Effector memory CD8-positive, alpha-beta T cell (primary cell): ENCODE data around the gene EXT2.

Source experiments
- ATAC-seq: fragments of 150-1000 bp; cut with Tn5 transposase; replicated peaks from 2 replicates; pipeline ENCODE4 v1.10.0; 2021; ENCODE audit warnings: mild to moderate bottlenecking, moderate library complexity
- DNase-seq, 3 experiments: peaks; one replicate each; pipeline ENCODE4 v3.0.0; 2021
- H3K27ac Mint-ChIP-seq, 2 donors: one replicate each; pipeline ENCODE4 v1.8.0; 2022; ENCODE audit warnings: mild to moderate bottlenecking in 2 of 2, mixed read lengths in 2 of 2, moderate library complexity in 2 of 2
- H3K27me3 Mint-ChIP-seq, 2 donors: one replicate each; pipeline ENCODE4 v1.8.0; 2022; ENCODE audit warnings: mixed read lengths in 2 of 2
- H3K36me3 Mint-ChIP-seq: one replicate; pipeline ENCODE4 v1.8.0; 2022; ENCODE audit warnings: mild to moderate bottlenecking, moderate library complexity, mixed read lengths; ENCODE audit not compliant: insufficient read depth
- H3K4me1 Mint-ChIP-seq, 2 donors: one replicate each; pipeline ENCODE4 v1.8.0; 2022; ENCODE audit warnings: low read depth in 2 of 2, mixed read lengths in 2 of 2
- H3K4me3 Mint-ChIP-seq, 2 donors: one replicate each; pipeline ENCODE4 v1.8.0; 2022; ENCODE audit warnings: mild to moderate bottlenecking in 2 of 2, mixed read lengths in 2 of 2, moderate library complexity in 2 of 2
- H3K9me3 Mint-ChIP-seq, 2 donors: one replicate each; pipeline ENCODE4 v1.8.0; 2022; ENCODE audit warnings: mixed read lengths in 2 of 2

Gene EXT2

DNA sequence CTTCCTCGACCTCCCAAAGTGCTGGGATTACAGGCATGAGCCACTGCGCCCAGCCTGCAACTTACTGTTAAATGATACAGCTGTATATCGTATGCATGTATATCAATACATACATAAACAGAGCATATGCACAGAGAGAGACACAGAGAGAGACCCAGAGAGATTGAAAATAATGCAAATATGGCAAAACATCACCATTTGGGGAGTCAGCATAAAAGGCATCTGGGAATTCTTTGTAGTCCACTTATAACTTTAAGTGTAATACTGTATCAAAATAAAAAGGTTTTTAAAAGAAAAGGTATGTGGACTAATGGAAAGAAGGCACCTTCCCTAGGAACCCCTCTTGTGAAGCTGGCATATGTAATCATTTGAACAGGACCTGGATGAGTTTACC lies 192.7 kb downstream of the EXT2 start:
- H3K27me3 Mint-ChIP-seq = peaks cover 0 to 27% of the 10 kb centered on the region in 2 donors
- H3K9me3 Mint-ChIP-seq = no peaks in the 10 kb centered on the region
- DNase-seq = no peak
- ATAC-seq = no peak
- H3K36me3 Mint-ChIP-seq = no peaks in the 10 kb centered on the region
- H3K4me1 Mint-ChIP-seq = peaks cover 3 to 6% of the 10 kb centered on the region in 2 donors
- H3K27ac Mint-ChIP-seq = no peak overlapping the region
- H3K4me3 Mint-ChIP-seq = no peak overlapping the region

DNA sequence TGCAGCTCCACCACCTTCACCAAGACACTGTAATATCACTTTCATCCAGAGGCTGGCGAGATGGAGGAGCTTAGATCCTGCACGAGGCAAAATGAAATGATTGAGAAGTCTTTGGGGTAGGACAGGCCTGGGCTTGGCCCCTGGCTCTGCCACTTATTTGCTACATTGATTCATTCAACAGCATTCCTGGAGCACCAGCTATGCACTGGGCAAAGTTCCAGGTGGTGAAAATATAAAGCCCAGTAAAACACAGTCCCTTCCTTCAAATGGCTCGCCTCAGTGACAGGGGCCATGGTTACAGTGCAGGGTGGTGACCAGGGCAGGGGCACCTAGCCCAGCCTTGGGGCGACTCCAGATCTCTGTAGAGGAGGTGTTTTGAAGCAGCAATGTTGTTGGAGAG lies 194.7 kb downstream of the EXT2 start:
- H3K27ac Mint-ChIP-seq = no peak overlapping the region
- ATAC-seq = no peak
- no peak overlapping the region for H3K4me3 Mint-ChIP-seq
- H3K4me1 Mint-ChIP-seq = peaks cover 3 to 6% of the 10 kb centered on the region in 2 donors
- no peaks in the 10 kb centered on the region for H3K9me3 Mint-ChIP-seq
- no peaks in the 10 kb centered on the region for H3K36me3 Mint-ChIP-seq
- no peak for DNase-seq
- peaks cover 0 to 38% of the 10 kb centered on the region in 2 donors for H3K27me3 Mint-ChIP-seq
